K562 (cell line): Measurements from ENCODE around the gene JADE2. TPM values are rescaled to one million over a fixed set of nuclear protein-coding genes. Genes with fewer than 3 reads are reported as not detected.
A peak's percentile ranks its signal among the peaks of the same experiment; 100 is the strongest.

Experiments
- CBX1 ChIP-seq: sonication (generic); IDR thresholded peaks from 2 replicates; pipeline ENCODE4 v1.6.1; 2016; ENCODE audit warnings: antibody characterized with exemption, low read depth, mild to moderate bottlenecking
- CBX5 ChIP-seq: IDR thresholded peaks from 2 replicates; pipeline ENCODE4 v1.6.1; 2014; ENCODE audit warnings: low read depth, borderline replicate concordance
- CREB1 ChIP-seq, 2 experiments: sonication (generic) in 1 of 2; formaldehyde crosslinking in 1 of 2; IDR thresholded peaks; 2 replicates each; pipeline versions ENCODE4 v1.6.1 to v1.8.0; 2012 to 2022; ENCODE audit warnings: inconsistent platforms in 1 of 2, mild to moderate bottlenecking in 1 of 2, missing genetic modification reagents in 1 of 2, moderate library complexity in 1 of 2
- CREM ChIP-seq: IDR thresholded peaks from 2 replicates; pipeline ENCODE4 v1.6.1; 2014; ENCODE audit warnings: antibody characterized with exemption, low read depth
- ESRRB ChIP-seq: fragments of 250-450 bp; sonication (Bioruptor Pico); IDR thresholded peaks from 2 replicates; pipeline ENCODE4 v1.5.0; 2020; ENCODE audit warnings: mild to moderate bottlenecking, moderate library complexity, borderline replicate concordance
- HSF4 ChIP-seq: fragments of 250-450 bp; sonication (Bioruptor Pico); IDR thresholded peaks from 2 replicates; pipeline ENCODE4 v2.1.2; 2022; ENCODE audit warnings: mild to moderate bottlenecking, moderate library complexity, borderline replicate concordance
- L3MBTL2 ChIP-seq: fragments of 450-650 bp; IDR thresholded peaks from 2 replicates; pipeline ENCODE4 v1.6.1; 2016; ENCODE audit warnings: mild to moderate bottlenecking, moderate library complexity
- MXI1 ChIP-seq: IDR thresholded peaks from 2 replicates; pipeline ENCODE4 v1.6.1; 2011; ENCODE audit warnings: low read depth, mild to moderate bottlenecking, improper control_type of control experiment, low read length
- SMC3 ChIP-seq: conservative IDR thresholded peaks from 2 replicates; pipeline ENCODE4 v1.6.1; 2011; ENCODE audit warnings: low read depth, low read length, improper control_type of control experiment; ENCODE audit not compliant: insufficient read depth
- SNIP1 ChIP-seq: fragments of 450-650 bp; IDR thresholded peaks from 2 replicates; pipeline ENCODE4 v1.7.1; 2017; ENCODE audit warnings: low read depth, mild to moderate bottlenecking
- TCF7 ChIP-seq: sonication (generic); IDR thresholded peaks from 2 replicates; pipeline ENCODE4 v1.6.1; 2016; ENCODE audit warnings: antibody characterized with exemption, borderline replicate concordance
- ZNF253 ChIP-seq: fragments of 250-450 bp; sonication (Bioruptor Pico); conservative IDR thresholded peaks from 2 replicates; pipeline ENCODE4 v1.6.1; 2021; ENCODE audit warnings: mild to moderate bottlenecking
- ZNF263 ChIP-seq: sonication (generic); formaldehyde crosslinking; IDR thresholded peaks from 2 replicates; pipeline ENCODE4 v1.8.0; 2022; ENCODE audit warnings: mild to moderate bottlenecking, missing genetic modification reagents, borderline replicate concordance
- polyA plus RNA-seq, 8 experiments: library from polyadenylated mRNA; depleted of rRNA in 4 of 8; stranded (reverse) in 5 of 8; unstranded in 3 of 8; fragments of >200 nt; fragmentation: Nextera tagmentation in 2 of 8; fragmentation: Illumina TruSeq in 1 of 8; extraction: Ambion mirVana in 2 of 8; extraction: Trizol in 1 of 8; gene quantifications; 2 replicates each; pipeline versions ENCODE4 v1.2.1 to v1.2.3, GENCODE V29; 2011 to 2014; ENCODE audit warnings: inconsistent platforms in 1 of 8, missing spikeins in 1 of 8
- total RNA-seq, 7 experiments: library from RNA; depleted of rRNA in 6 of 7; stranded (reverse); fragments of >200 nt in 6 of 7; fragmentation: Illumina TruSeq in 2 of 7; extraction: Trizol in 2 of 7; gene quantifications; 2 replicates each; pipeline versions ENCODE4 v1.2.1 to v1.2.3, GENCODE V29; 2011 to 2021; ENCODE audit warnings: low replicate concordance in 1 of 7
- TF ChIP-seq, protein P1 (sequence below), 2 experiments: fragments of 450-650 bp; IDR thresholded peaks; 2 replicates each; pipeline ENCODE4 v1.6.1; 2018; ENCODE audit warnings: mild to moderate bottlenecking in 2 of 2, low read depth in 1 of 2; ENCODE audit not compliant: partially characterized antibody in 2 of 2
- TF ChIP-seq, protein P2 (sequence below): fragments of 450-650 bp; formaldehyde crosslinking; IDR thresholded peaks from 2 replicates; pipeline ENCODE4 v1.4.0; 2020; ENCODE audit warnings: mild to moderate bottlenecking, moderate library complexity
- TF ChIP-seq, protein P3 (sequence below): fragments of 450-650 bp; IDR thresholded peaks from 2 replicates; pipeline ENCODE4 v1.6.1; 2017; ENCODE audit warnings: antibody characterized with exemption
- TF ChIP-seq, protein P4 (sequence below): sonication (generic); formaldehyde crosslinking; IDR thresholded peaks from 2 replicates; pipeline ENCODE4 v1.9.0; 2022; ENCODE audit warnings: mild to moderate bottlenecking, missing genetic modification reagents
- TF ChIP-seq, protein P5 (sequence below): fragments of 450-650 bp; formaldehyde crosslinking; IDR thresholded peaks from 2 replicates; pipeline ENCODE4 v1.4.0; 2020; ENCODE audit warnings: mild to moderate bottlenecking, moderate library complexity

The JADE2 gene
- total and polyA plus RNA-seq, 9 of the 15 experiments (the other 6 are each of a cell fraction or from before 2014, with no cell fraction given) = 0.50 to 23.3 (median 9.1) TPM

DNA sequence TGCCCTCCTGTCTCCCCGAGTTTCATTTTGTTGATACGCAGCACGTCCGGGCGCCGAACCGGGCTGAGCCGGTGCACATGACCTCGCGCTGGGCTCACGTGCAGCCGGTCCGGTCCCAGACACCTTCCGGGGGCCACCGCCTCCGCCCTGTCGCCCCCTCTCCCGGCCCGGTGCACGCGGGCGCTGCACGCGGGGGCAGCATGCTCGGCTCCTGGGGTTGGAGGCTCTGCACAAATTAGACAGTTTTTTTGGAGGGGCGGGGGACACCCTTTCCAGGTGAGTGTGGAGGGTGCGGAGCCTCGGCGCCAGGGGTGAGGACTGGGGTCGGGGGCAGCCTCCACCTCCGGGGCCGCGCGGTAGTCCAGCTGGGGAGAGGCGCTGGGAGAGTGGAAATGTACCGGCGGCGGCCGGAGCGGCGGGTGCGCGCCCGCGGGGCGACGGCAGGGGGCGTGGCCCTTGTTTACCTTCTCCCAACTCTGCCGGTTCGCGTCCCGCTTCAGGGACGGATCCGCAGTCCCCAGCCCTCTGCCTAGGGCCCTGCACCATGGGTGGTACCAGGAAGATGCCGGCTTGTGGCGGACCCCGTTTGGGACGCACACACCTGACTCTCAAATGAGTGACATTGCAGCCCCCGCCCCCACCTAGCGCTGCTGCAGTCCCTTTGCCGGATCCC, 1.1 kb downstream of the JADE2 start (continued):
- TF ChIP-seq, protein P1, sequence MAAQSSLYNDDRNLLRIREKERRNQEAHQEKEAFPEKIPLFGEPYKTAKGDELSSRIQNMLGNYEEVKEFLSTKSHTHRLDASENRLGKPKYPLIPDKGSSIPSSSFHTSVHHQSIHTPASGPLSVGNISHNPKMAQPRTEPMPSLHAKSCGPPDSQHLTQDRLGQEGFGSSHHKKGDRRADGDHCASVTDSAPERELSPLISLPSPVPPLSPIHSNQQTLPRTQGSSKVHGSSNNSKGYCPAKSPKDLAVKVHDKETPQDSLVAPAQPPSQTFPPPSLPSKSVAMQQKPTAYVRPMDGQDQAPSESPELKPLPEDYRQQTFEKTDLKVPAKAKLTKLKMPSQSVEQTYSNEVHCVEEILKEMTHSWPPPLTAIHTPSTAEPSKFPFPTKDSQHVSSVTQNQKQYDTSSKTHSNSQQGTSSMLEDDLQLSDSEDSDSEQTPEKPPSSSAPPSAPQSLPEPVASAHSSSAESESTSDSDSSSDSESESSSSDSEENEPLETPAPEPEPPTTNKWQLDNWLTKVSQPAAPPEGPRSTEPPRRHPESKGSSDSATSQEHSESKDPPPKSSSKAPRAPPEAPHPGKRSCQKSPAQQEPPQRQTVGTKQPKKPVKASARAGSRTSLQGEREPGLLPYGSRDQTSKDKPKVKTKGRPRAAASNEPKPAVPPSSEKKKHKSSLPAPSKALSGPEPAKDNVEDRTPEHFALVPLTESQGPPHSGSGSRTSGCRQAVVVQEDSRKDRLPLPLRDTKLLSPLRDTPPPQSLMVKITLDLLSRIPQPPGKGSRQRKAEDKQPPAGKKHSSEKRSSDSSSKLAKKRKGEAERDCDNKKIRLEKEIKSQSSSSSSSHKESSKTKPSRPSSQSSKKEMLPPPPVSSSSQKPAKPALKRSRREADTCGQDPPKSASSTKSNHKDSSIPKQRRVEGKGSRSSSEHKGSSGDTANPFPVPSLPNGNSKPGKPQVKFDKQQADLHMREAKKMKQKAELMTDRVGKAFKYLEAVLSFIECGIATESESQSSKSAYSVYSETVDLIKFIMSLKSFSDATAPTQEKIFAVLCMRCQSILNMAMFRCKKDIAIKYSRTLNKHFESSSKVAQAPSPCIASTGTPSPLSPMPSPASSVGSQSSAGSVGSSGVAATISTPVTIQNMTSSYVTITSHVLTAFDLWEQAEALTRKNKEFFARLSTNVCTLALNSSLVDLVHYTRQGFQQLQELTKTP (IDR thresholded peaks at IDR 0.05; ENCODE audit: low read depth in 1 of 2, partially characterized antibody in 2 of 2) = no peak
- TF ChIP-seq SNIP1 (no peak), ESRRB (no peak), CREB1 (IDR thresholded peaks at IDR 0.05) (no peak), CREB1 (CRISPR knock-in tag; IDR thresholded peaks at IDR 0.05) (no peak; the same call in 1 of the 2 replicates), L3MBTL2 (peak; percentile 67), HSF4 (no peak), ZNF263 (CRISPR knock-in tag) (no peak; the same call in 1 of the 2 replicates), MXI1 (no peak), CBX1 (peak; percentile 48; the same call in 1 of the 2 replicates), SMC3 (no peak), TCF7 (no peak), ZNF253 (no peak), CBX5 (no peak), CREM (peak; percentile 30)
- TF ChIP-seq, protein P2, sequence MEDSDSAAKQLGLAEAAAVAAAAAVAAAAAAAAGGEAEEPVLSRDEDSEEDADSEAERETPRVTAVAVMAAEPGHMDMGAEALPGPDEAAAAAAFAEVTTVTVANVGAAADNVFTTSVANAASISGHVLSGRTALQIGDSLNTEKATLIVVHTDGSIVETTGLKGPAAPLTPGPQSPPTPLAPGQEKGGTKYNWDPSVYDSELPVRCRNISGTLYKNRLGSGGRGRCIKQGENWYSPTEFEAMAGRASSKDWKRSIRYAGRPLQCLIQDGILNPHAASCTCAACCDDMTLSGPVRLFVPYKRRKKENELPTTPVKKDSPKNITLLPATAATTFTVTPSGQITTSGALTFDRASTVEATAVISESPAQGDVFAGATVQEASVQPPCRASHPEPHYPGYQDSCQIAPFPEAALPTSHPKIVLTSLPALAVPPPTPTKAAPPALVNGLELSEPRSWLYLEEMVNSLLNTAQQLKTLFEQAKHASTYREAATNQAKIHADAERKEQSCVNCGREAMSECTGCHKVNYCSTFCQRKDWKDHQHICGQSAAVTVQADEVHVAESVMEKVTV (CRISPR knock-in tag) = no peak
- TF ChIP-seq, protein P3, sequence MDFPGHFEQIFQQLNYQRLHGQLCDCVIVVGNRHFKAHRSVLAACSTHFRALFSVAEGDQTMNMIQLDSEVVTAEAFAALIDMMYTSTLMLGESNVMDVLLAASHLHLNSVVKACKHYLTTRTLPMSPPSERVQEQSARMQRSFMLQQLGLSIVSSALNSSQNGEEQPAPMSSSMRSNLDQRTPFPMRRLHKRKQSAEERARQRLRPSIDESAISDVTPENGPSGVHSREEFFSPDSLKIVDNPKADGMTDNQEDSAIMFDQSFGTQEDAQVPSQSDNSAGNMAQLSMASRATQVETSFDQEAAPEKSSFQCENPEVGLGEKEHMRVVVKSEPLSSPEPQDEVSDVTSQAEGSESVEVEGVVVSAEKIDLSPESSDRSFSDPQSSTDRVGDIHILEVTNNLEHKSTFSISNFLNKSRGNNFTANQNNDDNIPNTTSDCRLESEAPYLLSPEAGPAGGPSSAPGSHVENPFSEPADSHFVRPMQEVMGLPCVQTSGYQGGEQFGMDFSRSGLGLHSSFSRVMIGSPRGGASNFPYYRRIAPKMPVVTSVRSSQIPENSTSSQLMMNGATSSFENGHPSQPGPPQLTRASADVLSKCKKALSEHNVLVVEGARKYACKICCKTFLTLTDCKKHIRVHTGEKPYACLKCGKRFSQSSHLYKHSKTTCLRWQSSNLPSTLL = no peak
- TF ChIP-seq, protein P4, sequence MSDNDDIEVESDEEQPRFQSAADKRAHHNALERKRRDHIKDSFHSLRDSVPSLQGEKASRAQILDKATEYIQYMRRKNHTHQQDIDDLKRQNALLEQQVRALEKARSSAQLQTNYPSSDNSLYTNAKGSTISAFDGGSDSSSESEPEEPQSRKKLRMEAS (CRISPR knock-in tag) = peak; percentile 89
- TF ChIP-seq, protein P5, sequence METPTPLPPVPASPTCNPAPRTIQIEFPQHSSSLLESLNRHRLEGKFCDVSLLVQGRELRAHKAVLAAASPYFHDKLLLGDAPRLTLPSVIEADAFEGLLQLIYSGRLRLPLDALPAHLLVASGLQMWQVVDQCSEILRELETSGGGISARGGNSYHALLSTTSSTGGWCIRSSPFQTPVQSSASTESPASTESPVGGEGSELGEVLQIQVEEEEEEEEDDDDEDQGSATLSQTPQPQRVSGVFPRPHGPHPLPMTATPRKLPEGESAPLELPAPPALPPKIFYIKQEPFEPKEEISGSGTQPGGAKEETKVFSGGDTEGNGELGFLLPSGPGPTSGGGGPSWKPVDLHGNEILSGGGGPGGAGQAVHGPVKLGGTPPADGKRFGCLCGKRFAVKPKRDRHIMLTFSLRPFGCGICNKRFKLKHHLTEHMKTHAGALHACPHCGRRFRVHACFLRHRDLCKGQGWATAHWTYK (CRISPR knock-in tag) = 0 out of 2 replicates have a peak, but pooled peaks have one; percentile 11
